ENCODE measurements around the gene NEUROD2.

DNA sequence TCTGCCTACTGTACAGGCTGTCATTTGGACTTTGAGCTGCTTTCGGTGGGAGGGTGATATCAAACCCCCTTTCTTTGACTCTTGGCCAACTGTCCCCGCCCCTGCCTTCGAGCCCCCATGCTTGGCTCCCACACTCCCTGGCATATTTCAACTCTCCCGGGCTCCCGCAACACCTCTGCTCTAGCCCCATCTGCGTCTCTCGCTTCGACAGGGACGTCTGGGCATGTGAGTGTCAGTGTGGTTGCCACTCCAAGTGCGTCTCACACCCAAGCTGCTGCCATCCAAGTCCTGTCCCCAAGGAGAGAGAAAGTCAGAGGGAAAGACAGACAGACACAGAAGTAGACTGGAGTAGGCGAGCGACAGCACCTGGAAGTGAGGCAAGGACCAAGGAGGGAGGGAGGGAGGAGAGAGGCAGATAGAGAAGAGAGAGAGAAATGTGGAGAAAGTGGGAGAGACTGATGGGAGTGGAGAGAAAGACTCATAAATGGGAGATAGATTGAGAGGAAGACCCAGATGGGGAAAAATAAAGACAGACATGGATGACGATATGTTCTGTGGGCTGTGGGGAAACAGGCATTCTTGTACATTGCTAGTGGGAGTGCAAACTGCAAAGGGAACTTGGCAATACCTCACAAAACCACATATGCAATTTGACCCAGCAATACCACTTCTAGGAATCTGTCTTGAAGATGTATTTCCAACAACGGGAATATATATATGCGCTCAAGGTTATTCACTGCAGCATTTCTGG, 41.1 kb upstream of the NEUROD2 start:
- TF ChIP-seq POLR2A (IDR thresholded peaks at IDR 0.05), result no peak
- TF ChIP-seq, protein P1, sequence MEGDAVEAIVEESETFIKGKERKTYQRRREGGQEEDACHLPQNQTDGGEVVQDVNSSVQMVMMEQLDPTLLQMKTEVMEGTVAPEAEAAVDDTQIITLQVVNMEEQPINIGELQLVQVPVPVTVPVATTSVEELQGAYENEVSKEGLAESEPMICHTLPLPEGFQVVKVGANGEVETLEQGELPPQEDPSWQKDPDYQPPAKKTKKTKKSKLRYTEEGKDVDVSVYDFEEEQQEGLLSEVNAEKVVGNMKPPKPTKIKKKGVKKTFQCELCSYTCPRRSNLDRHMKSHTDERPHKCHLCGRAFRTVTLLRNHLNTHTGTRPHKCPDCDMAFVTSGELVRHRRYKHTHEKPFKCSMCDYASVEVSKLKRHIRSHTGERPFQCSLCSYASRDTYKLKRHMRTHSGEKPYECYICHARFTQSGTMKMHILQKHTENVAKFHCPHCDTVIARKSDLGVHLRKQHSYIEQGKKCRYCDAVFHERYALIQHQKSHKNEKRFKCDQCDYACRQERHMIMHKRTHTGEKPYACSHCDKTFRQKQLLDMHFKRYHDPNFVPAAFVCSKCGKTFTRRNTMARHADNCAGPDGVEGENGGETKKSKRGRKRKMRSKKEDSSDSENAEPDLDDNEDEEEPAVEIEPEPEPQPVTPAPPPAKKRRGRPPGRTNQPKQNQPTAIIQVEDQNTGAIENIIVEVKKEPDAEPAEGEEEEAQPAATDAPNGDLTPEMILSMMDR (IDR thresholded peaks at IDR 0.05), result no peak
